ENCODE data around the gene LTA4H.

Gene LTA4H

DNA sequence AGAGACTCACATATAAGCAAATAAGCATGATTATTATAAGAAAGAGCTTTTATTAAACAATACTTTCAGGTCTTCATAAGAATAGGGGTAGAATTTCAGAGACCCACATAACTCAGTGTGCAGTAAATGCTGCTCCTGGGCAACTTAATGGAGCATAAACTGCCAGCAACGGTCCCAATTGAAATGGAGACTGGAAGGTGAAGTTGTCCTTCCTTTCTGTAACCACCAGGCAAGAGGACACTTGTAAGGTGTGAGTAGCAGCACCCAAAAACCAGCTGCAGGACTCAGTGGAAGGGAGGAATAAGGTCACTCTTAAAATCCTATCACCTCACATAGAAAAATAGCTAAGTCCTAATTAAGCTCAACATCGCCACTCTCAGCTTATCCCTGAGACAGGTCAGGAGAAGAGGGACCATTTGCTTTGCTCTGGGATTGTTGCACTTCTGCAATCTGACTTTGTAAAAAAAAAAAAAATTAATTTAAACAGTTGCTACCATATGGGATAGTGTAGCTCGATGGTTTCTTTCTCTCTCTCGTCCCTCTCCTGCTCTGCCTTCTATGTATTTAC is 22.7 kb upstream of the LTA4H start:
- no peak for DNase-seq (ENCODE audit: low spot score)

DNA sequence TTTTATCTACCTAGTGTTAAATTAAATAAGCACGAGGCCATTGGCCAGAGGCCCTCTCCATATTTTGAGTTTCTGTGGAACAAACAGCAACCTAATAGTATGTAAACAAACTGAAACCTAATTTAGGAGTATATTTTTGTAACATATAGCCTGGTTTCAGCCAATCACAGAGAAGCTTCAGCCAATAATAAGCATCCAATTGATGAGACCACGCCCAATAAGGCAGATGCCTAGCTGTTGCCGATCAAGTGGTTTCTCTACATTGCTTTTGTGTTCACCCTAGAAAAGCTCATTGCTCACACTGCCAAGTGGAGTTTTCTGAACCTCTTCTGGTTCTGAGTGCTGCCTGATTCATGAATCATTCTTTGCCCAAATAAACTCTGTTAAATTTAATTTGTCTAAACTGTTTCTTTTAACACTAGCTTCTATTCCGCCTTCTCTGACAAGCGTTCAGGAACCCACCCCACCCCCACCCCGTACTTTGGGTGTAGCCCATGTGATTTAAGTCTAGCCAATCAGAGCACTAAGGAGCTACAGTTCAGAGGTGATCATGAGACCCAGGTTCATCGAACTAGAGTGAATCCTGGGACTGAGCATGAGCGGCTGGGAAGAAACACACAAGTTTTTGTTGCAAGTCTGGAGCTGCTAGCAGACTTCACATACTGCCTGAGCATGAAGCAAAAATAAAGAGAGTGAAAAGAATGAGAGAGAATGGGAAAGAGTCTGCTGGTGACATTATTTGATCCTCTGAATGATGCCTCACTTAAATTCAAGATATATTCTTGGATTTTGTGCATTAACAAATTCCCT is 21.5 kb upstream of the LTA4H start:
- DNase-seq (ENCODE audit: low spot score) = no peak

DNA sequence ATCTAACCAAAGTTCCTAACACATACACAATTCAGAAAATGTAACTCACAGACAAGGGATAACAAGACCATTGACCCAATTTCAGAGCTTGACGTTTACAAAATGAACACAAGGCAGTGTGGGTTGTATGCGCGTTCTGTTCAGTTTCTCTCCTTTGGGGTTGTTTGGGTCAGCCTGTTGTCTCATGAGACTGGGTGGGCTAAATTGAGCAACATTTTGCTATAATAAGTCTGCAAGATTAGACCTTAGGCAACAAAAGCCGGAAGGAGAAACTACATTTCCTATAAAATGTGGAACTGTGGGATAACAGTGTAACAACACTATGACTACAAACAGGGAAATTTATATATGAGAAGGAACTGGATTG is 18.8 kb upstream of the LTA4H start:
- DNase-seq (ENCODE audit: low spot score) = no peak

DNA sequence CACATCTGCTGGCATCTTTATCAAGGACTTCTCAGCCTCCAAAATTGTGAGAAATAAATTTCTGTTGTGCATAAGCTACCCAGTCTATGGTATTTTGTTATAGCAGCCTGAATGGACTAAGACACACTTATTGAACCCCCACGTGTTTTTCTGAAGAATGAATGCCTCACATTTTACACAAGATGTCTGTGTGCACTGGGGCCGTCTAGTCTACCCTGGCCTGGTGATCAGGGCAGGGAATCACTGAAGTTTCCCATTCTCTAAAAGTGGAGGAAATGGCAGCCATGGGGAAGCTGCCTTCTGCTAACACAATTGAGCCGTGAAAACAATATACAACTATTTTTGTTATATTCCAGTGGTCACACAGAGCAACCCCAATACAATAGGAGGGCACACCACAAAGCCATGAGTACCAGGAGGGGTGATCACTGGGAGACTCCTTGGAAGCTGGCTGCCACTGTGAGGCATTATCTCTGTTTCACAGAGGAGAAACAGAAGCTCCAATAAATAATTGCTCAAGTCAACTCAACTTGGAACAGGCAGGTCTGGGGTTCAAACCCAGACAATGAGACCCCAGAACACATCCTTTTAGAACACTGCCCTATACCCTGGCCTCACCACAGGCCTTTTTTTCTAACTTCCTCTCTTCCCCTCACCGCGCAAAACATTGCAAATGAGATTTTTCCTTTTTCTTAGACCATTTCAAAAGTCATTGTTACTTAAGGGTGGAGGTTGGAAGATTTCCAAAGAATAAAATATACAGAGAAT is 18.3 kb upstream of the LTA4H start:
- DNase-seq (ENCODE audit: low spot score) = no peak

GRCh38 chr12:96051756-96052485 is 16.5 kb upstream of the LTA4H start:
- no peak for DNase-seq (ENCODE audit: low spot score)

- no peak for DNase-seq (ENCODE audit: low spot score)
These were observed 14.8 kb upstream of the LTA4H start for GRCh38 chr12:96050139-96050538.

- DNase-seq (ENCODE audit: low spot score) = no peak
These were observed 13.7 kb upstream of the LTA4H start for GRCh38 chr12:96049101-96049500.

DNA sequence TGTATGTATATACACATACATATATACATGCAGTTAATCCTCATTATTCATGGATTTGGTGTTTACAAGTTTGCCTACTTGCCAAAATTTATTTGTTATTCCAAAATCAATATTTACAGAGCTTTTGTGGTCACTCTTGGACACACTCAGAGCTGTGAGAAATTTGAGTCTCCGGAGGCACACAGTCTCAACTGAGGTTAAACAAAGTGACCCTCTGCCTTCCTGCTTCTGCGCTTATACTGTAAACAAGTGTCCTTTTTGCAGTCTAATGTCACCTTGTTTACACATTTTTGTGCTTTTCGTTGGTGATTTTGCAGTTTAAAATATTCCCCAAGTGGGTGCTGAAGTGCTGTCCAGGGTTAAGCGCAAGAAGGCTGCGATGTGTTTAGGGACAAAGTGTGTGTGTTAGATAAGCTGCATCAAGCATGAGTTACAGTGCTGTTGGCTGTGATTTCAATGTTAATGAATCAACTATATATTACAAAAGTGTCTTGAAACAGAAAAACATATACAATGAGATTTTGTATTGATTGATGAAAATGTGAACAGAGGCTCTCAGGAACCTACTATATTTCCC is 13.1 kb upstream of the LTA4H start:
- DNase-seq (ENCODE audit: low spot score) = no peak

GRCh38 chr12:96047229-96048211 is 12.1 kb upstream of the LTA4H start:
- DNase-seq (ENCODE audit: low spot score) = no peak

- no peak for DNase-seq (ENCODE audit: low spot score)
These were observed 11.3 kb upstream of the LTA4H start for GRCh38 chr12:96046543-96047228.

- DNase-seq (ENCODE audit: low spot score) = no peak
These were observed 10.2 kb upstream of the LTA4H start for GRCh38 chr12:96045566-96045965.

DNA sequence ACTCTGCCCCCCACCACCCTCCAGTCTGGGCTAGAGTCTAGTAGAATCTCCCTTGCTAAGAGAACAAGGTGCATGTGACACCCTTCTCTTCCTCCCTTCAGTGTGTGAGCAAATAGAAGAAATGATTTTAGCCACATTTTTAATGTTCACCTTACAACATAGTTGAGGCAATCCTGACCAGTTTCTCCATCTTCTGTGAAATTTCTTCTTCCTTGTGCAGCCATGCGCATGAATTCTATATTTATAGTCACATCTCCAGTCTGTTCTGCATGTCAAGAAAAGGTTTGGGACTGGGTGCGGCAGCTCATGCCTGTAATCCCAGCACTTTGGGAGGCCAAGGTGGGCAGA is 9.5 kb upstream of the LTA4H start:
- no peak for DNase-seq (ENCODE audit: low spot score)

GRCh38 chr12:96044017-96044942 is 8.9 kb upstream of the LTA4H start:
- DNase-seq (ENCODE audit: low spot score) = peak; percentile 48

DNA sequence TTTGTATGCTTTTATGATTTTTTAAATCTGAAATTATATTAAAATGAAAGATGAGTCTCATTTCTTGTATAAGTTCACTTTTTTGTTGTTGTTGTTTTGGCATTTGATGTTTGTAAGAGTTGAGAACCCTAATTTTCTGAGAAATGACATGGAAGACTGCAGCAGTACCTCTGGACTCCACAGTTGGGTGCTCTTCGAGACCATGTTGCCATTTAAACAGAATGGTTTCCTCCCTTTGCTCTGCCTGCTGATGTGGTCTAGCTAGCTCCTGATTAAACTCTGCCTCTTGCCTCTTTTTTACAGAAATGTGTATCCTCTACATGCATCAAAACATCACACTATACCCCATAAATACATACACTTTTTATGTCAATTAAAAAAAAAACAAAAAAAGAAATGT is 5.8 kb upstream of the LTA4H start:
- no peak for DNase-seq (ENCODE audit: low spot score)

DNA sequence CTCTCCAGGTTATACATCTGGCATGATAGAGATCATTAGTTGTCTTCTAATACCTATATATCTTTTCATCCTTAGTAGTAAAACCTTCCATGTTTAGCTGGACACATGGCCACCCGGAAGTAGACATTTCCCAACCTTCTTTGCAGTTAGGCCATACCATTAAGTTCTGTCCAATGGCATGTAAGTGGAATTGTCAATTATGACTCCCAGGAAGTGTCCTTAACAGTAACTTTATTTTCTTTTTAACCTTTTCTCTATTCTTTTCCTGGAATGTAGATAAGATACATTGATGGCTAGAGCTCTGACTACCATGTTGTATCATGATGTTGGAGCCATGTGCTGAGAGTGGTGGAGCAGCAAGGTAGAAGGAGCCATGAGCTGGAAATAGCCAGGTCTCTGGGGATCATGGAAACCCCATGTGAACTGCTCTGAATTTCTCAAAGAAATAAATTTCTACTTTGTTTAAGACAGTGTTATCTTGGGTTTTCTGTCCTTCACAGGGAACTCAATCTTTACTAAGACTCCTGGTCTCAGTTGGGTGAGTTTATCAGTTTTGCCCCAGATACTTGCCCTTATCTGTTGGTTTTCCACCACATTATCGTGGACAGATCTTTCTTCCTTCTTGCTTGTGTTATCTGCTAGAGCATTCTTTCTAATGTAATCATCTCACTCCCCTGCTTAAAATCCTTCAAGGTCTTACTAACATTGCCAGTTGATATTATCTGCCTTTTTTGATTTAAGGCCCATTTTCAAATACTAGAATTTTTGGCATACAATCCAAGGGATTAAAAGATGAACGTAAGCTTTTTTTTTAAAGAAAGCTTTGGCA is 5.1 kb upstream of the LTA4H start:
- DNase-seq (ENCODE audit: low spot score) = no peak

GRCh38 chr12:96039516-96039915 is 4.1 kb upstream of the LTA4H start:
- no peak for DNase-seq (ENCODE audit: low spot score)

DNA sequence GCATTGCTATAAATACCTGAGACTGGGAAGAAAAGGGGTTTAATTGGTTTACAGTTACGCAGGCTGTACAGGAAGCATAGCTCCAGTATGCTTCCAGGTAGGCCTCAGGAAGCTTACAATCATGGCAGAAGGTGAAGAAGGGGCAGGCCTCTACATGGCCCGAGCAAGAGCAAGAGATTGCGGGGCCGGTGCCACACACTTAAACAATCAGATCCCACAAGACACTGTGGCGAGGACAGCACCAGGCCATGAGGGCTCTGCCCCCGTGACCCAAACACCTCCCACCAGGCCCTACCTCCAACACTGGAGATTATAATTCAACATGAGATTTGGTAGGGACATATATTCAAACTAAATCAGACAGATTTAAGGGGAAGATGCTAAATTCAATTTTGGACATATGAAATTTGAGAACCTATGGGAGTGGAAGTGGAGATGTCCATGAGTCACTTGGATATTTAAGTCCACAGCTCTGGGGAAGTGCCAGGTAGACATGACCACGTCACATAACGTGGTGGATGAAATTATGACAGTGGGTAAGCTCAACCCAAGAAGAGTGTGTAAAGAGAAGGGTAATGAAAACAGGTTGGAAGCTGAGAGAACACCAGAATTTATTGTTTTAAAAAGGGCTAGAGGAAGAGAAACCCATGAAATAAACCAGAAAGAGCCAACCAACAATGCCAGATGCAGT is 1.5 kb upstream of the LTA4H start:
- DNase-seq (ENCODE audit: low spot score) = peak; percentile 25

Data from RKO (cell line).